PC-9 (cell line): ENCODE results near the gene CSNK1G3. TPM values are rescaled to one million over a fixed set of nuclear protein-coding genes. Genes with fewer than 3 reads are reported as not detected.

Experiments
- BruUV-seq: library from RNA; stranded (reverse); fragments of 400-500 nt; replicated peaks from 2 replicates; lab custom pipeline; 2021; lab: Mats Ljungman, UMichigan
- CTCF ChIA-PET: fragments of 300-600 bp; sonication (Branson Sonifier 250); formaldehyde crosslinking; loops from one replicate; lab custom pipeline; 2022; ENCODE audit warnings: antibody characterized with exemption; lab: Charles Lee
- POLR2A ChIA-PET: fragments of 300-600 bp; sonication (Branson Sonifier 250); formaldehyde crosslinking; loops from one replicate; lab custom pipeline; 2022; ENCODE audit warnings: antibody characterized with exemption; ENCODE audit not compliant: unreplicated experiment; lab: Charles Lee
- DNase-seq, 2 experiments: peaks; one replicate each; pipeline versions ENCODE4 v3.0.0 to v3.0.0-alpha.2; 2015 to 2022; ENCODE audit warnings: mixed read lengths in 1 of 2
- H2AFZ ChIP-seq: fragments of 200-600 bp; sonication (generic); 2 replicates; pipeline ENCODE4 v1.8.1; 2017; ENCODE audit warnings: antibody characterized with exemption
- H3F3A ChIP-seq: fragments of 200-600 bp; sonication (generic); 2 replicates; pipeline ENCODE4 v1.8.1; 2017; ENCODE audit warnings: antibody characterized with exemption, mild to moderate bottlenecking, low read depth; ENCODE audit not compliant: insufficient read depth
- H3K27ac ChIP-seq: fragments of 200-600 bp; sonication (generic); 2 replicates; pipeline ENCODE4 v1.6.1; 2016; ENCODE audit warnings: mixed run types
- H3K27me3 ChIP-seq: fragments of 200-600 bp; sonication (generic); 2 replicates; pipeline ENCODE4 v1.6.1; 2016; ENCODE audit warnings: low read depth, mixed run types; ENCODE audit not compliant: insufficient read depth
- H3K36me3 ChIP-seq: fragments of 200-600 bp; sonication (generic); 2 replicates; pipeline ENCODE4 v1.6.1; 2016; ENCODE audit warnings: low read depth, mixed run types
- H3K4me1 ChIP-seq: fragments of 200-600 bp; sonication (generic); replicated peaks from 2 replicates; pipeline ENCODE4 v1.6.1; 2016; ENCODE audit warnings: mixed run types; ENCODE audit not compliant: insufficient read depth
- H3K4me2 ChIP-seq: fragments of 200-600 bp; sonication (generic); 2 replicates; pipeline ENCODE4 v1.6.1; 2017; ENCODE audit warnings: mixed run types
- H3K4me3 ChIP-seq: fragments of 200-600 bp; sonication (generic); 2 replicates; pipeline ENCODE4 v1.6.1; 2016; ENCODE audit warnings: mixed run types
- H3K79me2 ChIP-seq: fragments of 200-600 bp; sonication (generic); 2 replicates; pipeline ENCODE4 v1.6.1; 2017; ENCODE audit warnings: low read depth, mixed run types
- H3K9me2 ChIP-seq: fragments of 200-600 bp; sonication (generic); 2 replicates; pipeline ENCODE4 v1.8.1; 2017; ENCODE audit warnings: mild to moderate bottlenecking; ENCODE audit not compliant: insufficient read depth
- H3K9me3 ChIP-seq: fragments of 200-600 bp; sonication (generic); 2 replicates; pipeline ENCODE4 v1.8.1; 2016; ENCODE audit warnings: low read depth; ENCODE audit not compliant: insufficient read depth
- H4K20me1 ChIP-seq: fragments of 200-600 bp; sonication (generic); 2 replicates; pipeline ENCODE4 v1.8.1; 2017; ENCODE audit not compliant: insufficient read depth
- CTCF ChIP-seq: fragments of 200-600 bp; sonication (generic); conservative IDR thresholded peaks from 2 replicates; pipeline ENCODE4 v1.6.1; 2017; ENCODE audit warnings: mixed run types, antibody characterized with exemption, mild to moderate bottlenecking, moderate library complexity
- EZH2 ChIP-seq: fragments of 200-600 bp; sonication (generic); IDR thresholded peaks from 2 replicates; pipeline ENCODE4 v1.8.0; 2017; ENCODE audit warnings: antibody characterized with exemption, low read depth
- intact Hi-C: fragments of 100-400 bp; cut with micrococcal nuclease; formaldehyde crosslinking; loops from one replicate; pipeline ENCODE4 v1.10.0; 2022; ENCODE audit not compliant: unreplicated experiment
- total RNA-seq: library from RNA; stranded (reverse); gene quantifications from 2 replicates; pipeline ENCODE4 v1.2.3, GENCODE V29; 2021

CSNK1G3 gene
- total RNA-seq, 1 experiment from 2014 or later = 39.0 TPM

- H3K9me3 ChIP-seq = 0 out of 2 replicates have a peak, but pooled peaks cover 2% of the 10 kb centered on the region
- H3K4me2 ChIP-seq = no peak overlapping the region
- no peak for TF ChIP-seq CTCF
- no peak for TF ChIP-seq EZH2
- H3K4me1 ChIP-seq = no peaks in the 10 kb centered on the region
- DNase-seq = no peak
- no TSS peak for BruUV-seq
- no peak overlapping the region for H3K4me3 ChIP-seq
- ChIA-PET CTCF (no interaction called here), POLR2A (no interaction called here)
- H3K9me2 ChIP-seq = no peaks in the 10 kb centered on the region
- no peak overlapping the region for H2AFZ ChIP-seq
- no peak overlapping the region for H3K27ac ChIP-seq
- 0 out of 2 replicates have a peak, but pooled peaks cover 5% of the 10 kb centered on the region for H3K36me3 ChIP-seq
- no peaks in the 10 kb centered on the region for H3F3A ChIP-seq
- peaks cover 24% of the 10 kb centered on the region for H3K79me2 ChIP-seq
- H4K20me1 ChIP-seq = peaks cover 20% of the 10 kb centered on the region
- no peaks in the 10 kb centered on the region for H3K27me3 ChIP-seq
- intact Hi-C loops = no loop called here
Observed at GRCh38 chr5:123546657-123547056, 34.7 kb downstream of the CSNK1G3 start.

GRCh38 chr5:123549256-123549904 is 37.4 kb downstream of the CSNK1G3 start:
- intact Hi-C loops = no loop called here
- H3K79me2 ChIP-seq = peaks cover 7% of the 10 kb centered on the region; the same call in 1 of the 2 replicates
- ChIA-PET CTCF (no interaction called here), POLR2A (no interaction called here)
- no peaks in the 10 kb centered on the region for H3K27me3 ChIP-seq
- TSS peak; percentile 13 for BruUV-seq
- no peak overlapping the region for H3K4me3 ChIP-seq
- no peak overlapping the region for H3K4me2 ChIP-seq
- H3K27ac ChIP-seq = no peak overlapping the region
- TF ChIP-seq EZH2 (no peak), CTCF (no peak)
- peaks cover 10% of the 10 kb centered on the region for H4K20me1 ChIP-seq
- H3K36me3 ChIP-seq = 0 out of 2 replicates have a peak, but pooled peaks cover 5% of the 10 kb centered on the region
- no peaks in the 10 kb centered on the region for H3K4me1 ChIP-seq
- H2AFZ ChIP-seq = no peak overlapping the region
- no peak for DNase-seq
- H3K9me3 ChIP-seq = 0 out of 2 replicates have a peak, but pooled peaks cover 2% of the 10 kb centered on the region
- no peaks in the 10 kb centered on the region for H3K9me2 ChIP-seq
- no peaks in the 10 kb centered on the region; the same call in 1 of the 2 replicates for H3F3A ChIP-seq

DNA sequence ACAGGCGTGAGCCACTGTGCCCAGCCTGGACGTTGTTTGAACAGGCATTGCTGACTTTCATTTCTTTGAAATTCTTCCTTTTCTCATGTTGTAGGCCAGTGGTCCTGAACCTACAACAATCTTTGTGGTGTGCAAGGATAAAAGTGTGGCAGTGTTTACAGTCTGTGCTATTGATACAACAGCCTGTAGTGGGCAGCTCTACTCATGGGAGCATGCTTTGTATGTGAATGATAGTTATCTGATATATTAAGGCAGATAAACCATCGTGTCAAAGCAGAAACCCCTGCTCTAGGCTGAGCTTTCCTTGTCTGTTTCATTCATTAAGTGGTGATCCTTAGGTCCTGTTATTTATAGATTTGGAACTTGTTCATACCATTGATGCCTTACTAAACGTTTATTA is 42.6 kb downstream of the CSNK1G3 start:
- no TSS peak for BruUV-seq
- Histone ChIP-seq H3K4me3 (no peak overlapping the region), H3K4me2 (no peak overlapping the region), H2AFZ (no peak overlapping the region), H3K9me3 (no peaks in the 10 kb centered on the region), H3K27me3 (no peaks in the 10 kb centered on the region), H3K27ac (no peak overlapping the region), H3F3A (no peaks in the 10 kb centered on the region; the same call in 1 of the 2 replicates), H3K9me2 (no peaks in the 10 kb centered on the region), H3K4me1 (no peaks in the 10 kb centered on the region), H3K79me2 (no peaks in the 10 kb centered on the region), H3K36me3 (0 out of 2 replicates have a peak, but pooled peaks cover 5% of the 10 kb centered on the region), H4K20me1 (peaks cover 8% of the 10 kb centered on the region)
- DNase-seq = no peak
- intact Hi-C loops = no loop called here
- ChIA-PET POLR2A (no interaction called here), CTCF (no interaction called here)
- TF ChIP-seq CTCF = no peak
- TF ChIP-seq EZH2 = no peak
